ENCODE results near the gene SCAPER.
"Not testable (repeated sequence)": the region's sequence is repeated elsewhere in the genome, so short reads cannot be mapped to it uniquely, and the experiment has no call there.

SCAPER gene

GRCh38 chr15:76772776-76773175, 132.4 kb downstream of the SCAPER start:
- DNase-seq, result no peak

- DNase-seq, result no peak
Measured at GRCh38 chr15:76764004-76764403, 141.1 kb downstream of the SCAPER start.

- no peak for DNase-seq
Measured at GRCh38 chr15:76763554-76763953, 141.6 kb downstream of the SCAPER start.

DNA sequence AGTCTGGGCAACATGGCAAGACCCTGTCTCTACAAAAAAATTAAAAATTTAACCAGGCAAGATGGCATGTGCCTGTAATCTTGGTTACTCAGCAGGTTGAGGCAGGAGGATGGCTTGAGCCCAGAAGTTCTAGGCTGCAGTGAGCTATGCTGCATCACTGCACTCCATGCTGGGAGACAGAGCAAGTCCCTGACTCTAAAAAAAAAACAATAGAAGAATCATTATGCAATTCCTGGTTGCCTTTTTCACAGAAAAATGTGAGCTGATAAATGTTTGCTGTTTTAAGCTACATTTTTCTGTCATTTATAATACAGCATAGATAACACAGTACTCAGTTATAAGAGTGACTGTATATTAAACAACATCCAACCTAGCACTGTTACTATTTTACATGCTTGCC, 148.8 kb downstream of the SCAPER start:
- DNase-seq, result no peak

- DNase-seq, result no peak
Measured at GRCh38 chr15:76753771-76754170, 151.4 kb downstream of the SCAPER start.

DNA sequence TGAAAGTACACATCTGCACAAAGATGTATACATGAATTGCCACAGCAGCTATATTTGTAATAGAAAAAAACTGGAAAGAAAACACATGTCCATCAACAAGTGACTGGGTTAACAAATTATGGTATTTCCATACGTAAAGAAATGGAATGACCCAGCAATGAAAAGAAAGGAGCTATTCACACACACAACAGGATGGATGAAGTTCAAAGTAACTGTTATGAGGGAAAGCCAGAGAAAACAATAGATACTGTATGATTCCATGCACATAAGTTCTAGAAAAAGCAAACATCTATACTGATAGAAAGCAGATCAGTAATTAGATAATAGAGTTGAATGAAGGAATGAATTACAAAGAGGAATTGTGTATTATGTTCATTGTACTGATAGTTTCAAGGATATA, 152.0 kb downstream of the SCAPER start:
- DNase-seq, result no peak

GRCh38 chr15:76752549-76752948, 152.6 kb downstream of the SCAPER start:
- no peak for DNase-seq

- DNase-seq, result no peak
Measured at GRCh38 chr15:76737573-76737972, 167.6 kb downstream of the SCAPER start.

DNA sequence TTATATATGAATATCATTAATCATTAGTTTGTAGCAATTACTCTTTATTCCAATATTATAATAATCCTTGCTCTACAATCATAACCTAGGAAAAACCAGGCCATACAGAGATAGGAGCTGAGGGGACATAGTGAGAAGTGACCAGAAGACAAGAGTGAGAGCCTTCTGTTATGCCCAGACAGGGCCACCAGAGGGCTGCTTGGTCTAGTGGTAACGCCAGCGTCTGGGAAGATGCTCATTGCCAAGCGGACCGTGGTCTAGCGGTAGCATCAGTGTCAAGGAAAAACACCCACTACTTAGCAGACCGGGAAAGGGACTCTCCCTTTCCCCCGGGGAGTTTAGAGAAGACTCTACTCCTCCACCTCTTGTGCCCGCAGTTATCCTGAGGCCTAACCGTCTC, 172.8 kb downstream of the SCAPER start:
- DNase-seq, result not testable (repeated sequence)

DNA sequence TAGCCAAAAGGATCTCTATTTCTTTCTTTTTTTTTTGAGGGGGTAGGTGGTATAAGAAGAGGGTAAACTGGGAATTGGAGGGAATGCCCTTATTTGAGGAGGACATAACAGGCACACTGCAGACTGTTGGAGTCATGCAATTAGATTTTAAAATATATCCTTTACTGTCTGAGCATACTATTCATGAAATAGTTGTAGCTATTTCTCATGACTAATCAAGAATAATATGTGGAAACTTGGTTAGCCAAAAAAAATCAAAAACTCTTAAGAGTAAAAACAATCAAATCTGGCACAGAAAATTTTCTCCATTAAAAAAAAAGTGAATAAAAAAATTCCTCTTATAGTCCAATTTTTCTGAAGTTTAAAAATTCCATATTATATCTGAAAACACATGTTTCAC, 174.9 kb downstream of the SCAPER start:
- no peak for DNase-seq

GRCh38 chr15:76718863-76719262, 186.3 kb downstream of the SCAPER start:
- DNase-seq, result no peak

DNA sequence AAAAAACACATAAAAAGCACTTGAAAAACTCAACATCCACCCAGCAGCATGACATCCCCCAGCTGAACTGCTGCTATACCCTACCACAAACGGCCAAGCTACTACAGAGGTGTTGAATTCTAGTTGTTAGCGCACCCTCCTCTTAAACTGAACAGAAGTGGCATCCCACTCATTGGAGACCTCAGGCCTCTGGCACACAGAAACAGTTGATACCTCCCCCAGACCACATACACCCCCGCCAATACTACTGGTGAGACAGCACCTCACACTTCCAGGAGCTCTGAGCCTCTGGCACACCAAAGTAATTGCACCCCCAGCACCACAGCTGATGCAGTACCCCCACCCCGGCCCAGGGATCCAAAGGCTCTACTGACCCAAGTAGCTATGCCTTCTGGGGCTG, 190.2 kb downstream of the SCAPER start:
- DNase-seq, result no peak

DNA sequence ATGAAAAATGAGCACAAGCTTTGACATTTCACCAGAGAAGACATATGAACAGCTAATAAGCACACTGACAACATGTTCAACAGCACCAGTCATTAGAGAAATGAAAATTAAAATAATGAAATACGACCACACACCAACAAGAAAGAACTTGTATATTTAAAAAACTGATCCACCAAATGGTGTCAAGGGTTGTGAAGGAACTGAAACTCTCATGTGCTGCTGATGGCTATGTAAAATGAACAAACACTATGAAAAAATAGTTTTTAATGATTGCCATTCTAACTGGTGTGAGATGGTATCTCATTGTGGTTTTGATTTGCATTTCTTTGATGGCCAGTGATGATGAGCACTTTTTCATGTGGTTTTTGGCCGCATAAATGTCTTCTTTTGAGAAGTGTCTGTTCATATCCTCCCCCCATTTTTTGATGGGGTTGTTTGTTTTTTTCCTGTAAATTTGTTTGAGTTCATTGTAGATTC, 193.8 kb downstream of the SCAPER start:
- DNase-seq, result no peak

GRCh38 chr15:76704032-76704431, 201.1 kb downstream of the SCAPER start:
- DNase-seq, result not testable (repeated sequence)

- DNase-seq, result no peak
Measured at GRCh38 chr15:76696840-76697239, 208.3 kb downstream of the SCAPER start.

DNA sequence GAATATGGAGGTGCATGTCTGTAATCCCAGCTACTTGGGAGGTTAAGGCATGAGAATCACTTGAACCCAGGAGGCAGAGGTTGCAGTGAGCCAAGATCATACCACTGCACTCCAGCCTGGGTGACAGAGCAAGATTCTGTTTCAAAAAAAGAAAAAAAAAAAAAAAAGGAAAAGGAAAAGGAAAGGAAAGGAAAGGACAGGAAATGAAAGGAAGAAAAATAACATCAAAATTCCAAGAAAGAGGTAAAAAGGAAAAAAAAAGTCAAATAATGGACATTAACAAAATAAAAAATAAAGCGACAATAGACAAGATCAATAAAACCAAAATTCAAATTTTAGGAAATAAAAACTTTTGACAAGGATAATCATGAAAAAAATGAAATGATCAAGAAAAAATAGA, 212.6 kb downstream of the SCAPER start:
- DNase-seq, result not testable (repeated sequence)

DNA sequence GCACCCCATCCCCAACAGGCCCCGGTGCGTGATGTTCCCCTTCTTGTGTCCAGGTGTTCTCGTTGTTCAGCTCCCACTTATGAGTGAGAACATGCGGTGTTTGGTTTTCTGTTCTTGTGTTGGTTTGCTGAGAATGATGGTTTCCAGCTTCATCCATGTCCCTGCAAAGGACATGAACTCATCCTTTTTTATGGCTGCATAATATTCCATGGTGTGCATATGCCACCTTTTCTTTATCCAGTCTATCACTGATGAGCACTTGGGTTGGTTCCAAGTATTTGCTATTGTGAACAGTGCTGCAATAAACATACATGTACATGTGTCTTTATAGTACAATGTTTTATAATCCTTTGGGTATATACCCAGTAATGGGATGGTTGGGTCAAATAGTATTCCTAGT, 217.5 kb downstream of the SCAPER start:
- DNase-seq, result not testable (repeated sequence)

- DNase-seq, result no peak
Measured at GRCh38 chr15:76684002-76684401, 221.1 kb downstream of the SCAPER start.

DNA sequence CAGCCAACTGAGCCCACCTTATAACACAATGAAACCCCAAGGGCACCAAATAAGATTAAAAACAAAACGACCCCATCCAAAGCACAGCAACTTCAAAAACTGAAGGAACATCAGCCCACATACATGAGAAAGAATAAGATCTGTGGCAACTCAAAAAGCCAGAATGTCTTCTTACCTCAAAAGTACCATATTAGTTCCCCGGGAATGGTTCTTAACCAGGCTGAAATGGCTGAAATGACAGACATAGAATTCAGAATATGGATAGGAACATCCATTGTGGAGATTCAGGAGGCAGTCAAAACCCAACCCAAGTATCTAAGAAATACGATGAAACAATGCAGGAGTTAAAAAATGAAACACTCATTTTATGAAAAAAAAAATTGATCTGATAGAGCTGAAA, 222.3 kb downstream of the SCAPER start:
- no peak for DNase-seq

DNA sequence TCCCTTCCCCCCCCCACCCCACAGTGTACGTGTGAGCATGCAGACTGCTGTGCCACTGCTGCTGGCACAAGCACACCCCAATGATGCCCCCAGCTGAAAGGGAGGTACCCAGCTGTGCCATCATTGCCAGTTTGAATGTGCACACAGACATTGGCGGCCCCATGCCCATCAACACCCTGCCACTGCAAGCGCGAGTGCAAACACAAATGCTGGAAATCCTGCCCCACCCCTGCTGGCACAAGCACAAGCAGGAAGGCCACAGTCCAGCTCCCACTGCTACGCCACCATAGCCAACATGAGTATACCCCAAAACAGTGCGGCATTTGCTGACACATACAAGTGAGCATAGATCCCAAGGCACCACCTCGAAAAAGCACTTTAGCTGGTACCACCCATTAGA, 222.9 kb downstream of the SCAPER start:
- no peak for DNase-seq

- no peak for DNase-seq
Measured at GRCh38 chr15:76678766-76679165, 226.4 kb downstream of the SCAPER start.

DNA sequence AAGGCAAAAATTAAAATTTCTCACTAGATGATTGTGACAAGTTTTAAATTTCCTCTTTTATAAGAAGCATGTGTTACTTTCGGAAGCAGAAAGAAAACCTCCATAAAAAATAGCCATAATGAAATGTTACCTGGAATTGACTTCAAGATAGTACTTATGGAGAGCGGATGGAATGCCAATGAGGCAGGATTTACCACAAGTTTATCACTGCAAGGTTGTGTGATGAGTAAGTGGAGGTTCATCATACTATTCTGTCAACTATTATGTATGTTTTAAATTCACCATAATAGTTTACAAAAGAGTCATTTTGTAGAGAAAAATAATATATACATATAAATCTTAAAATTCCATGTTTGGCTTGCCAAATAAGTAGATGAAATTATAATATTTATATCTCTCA, 230.3 kb downstream of the SCAPER start:
- DNase-seq, result no peak

DNA sequence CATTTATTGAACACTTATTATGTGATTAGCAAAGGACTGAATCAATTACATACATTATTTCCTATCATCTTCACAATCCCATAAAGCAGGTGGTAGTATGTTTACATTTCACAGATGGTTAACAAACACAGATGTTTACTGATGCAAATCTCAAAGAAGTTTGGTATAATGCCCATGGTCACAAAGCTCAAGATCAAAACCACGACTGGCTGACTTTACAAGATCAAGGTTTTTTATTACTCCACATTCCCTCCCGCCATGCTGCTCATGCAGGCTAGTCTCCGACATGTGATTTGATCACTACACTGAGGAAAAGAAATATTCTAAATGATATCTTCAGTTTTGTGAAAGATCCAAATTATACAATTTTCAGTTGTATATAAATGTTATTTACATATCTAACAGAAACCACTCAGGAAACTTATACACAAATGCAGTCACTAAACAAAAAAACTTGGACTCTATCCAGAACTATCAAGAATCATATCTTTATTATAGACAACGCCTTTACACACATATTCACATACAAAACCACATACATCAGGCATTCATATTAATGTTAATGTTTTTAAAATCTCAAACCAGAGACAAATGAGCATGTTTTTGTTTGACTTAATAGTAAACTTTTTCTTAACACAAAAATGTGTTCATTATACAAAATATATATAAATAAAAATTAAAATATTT, 235.5 kb downstream of the SCAPER start:
- no peak for DNase-seq

DNA sequence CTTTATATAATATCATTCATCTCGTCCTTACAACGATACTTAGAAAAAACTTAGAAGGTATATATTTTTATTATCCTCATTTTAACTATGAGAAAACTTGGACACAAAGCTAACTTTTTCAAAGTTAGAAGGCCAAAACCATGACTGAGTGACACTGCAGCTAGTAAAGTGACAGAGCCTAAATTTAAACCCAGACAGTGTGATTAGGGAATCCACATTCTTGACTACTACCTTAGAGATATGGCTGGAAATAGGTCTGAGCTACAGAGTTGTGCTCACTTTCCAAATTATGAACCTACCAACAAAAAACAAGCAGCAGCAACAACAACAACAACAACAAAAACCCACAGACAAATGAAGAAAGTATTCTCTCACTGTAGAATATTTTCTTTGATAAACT, 236.2 kb downstream of the SCAPER start:
- DNase-seq, result no peak

All from NCI-H2107 (cell line).